Upper lobe of left lung (tissue), 6 donors: Measurements from ENCODE around the gene RPS27. TPM values are rescaled to one million over a fixed set of nuclear protein-coding genes. Genes with fewer than 3 reads are reported as not detected.

Source experiments
- ATAC-seq, 2 donors: fragments of 200-7000 bp; cut with Tn5 transposase; one replicate each; pipeline ENCODE4 v1.9.1; 2022; ENCODE audit warnings: mild to moderate bottlenecking in 2 of 2, moderate library complexity in 2 of 2; ENCODE audit not compliant: low FRiP score in 2 of 2
- DNase-seq, 2 donors: peaks; one replicate each; pipeline ENCODE4 v3.0.0-alpha.2; 2019 to 2020
- H3K27ac ChIP-seq, 4 donors: fragments of 200-600 bp; sonication (generic); one replicate each; pipeline ENCODE4 v1.5.1; 2016 to 2019
- H3K27me3 ChIP-seq, 4 donors: fragments of 200-600 bp; sonication (generic); one replicate each; pipeline ENCODE4 v1.5.1; 2017 to 2019
- H3K36me3 ChIP-seq, 4 donors: fragments of 200-600 bp; sonication (generic); one replicate each; pipeline ENCODE4 v1.5.1; 2016 to 2019
- H3K4me1 ChIP-seq, 4 donors: fragments of 200-600 bp; sonication (generic); one replicate each; pipeline ENCODE4 v1.5.1; 2018 to 2019
- H3K4me3 ChIP-seq, 4 donors: fragments of 200-600 bp; sonication (generic); one replicate each; pipeline ENCODE4 v1.5.1; 2017 to 2019; ENCODE audit warnings: mild to moderate bottlenecking in 2 of 4, moderate library complexity in 1 of 4
- H3K9me3 ChIP-seq, 4 donors: fragments of 200-600 bp; sonication (generic); one replicate each; pipeline ENCODE4 v1.5.1; 2018 to 2019
- EP300 ChIP-seq, 4 donors: sonication (generic); formaldehyde crosslinking; IDR thresholded peaks; one replicate each; pipeline ENCODE4 v1.5.1; 2017; ENCODE audit warnings: antibody characterized with exemption in 4 of 4, control low read depth in 2 of 4
- POLR2A ChIP-seq, 4 donors: fragments of 450-650 bp; IDR thresholded peaks; one replicate each; pipeline ENCODE4 v1.5.1; 2016 to 2017; ENCODE audit warnings: antibody characterized with exemption in 4 of 4, mild to moderate bottlenecking in 2 of 4
- POLR2AphosphoS5 ChIP-seq, 2 donors: sonication (generic); formaldehyde crosslinking; IDR thresholded peaks; one replicate each; pipeline ENCODE4 v1.5.1; 2017; ENCODE audit warnings: antibody characterized with exemption in 2 of 2
- WGBS, 2 donors: methylation state at CpG; one replicate each; pipeline ENCODE4 v1.1.5; 2017 to 2018; 5-methylcytosine and 5-hydroxymethylcytosine counted together
- total RNA-seq, 6 donors: library from RNA; depleted of rRNA in 4 of 6; stranded (reverse); fragments of >200 nt in 4 of 6; gene quantifications; one replicate each; pipeline versions ENCODE4 v1.1.0 to v1.2.1, GENCODE V29; 2016 to 2021
- TF ChIP-seq, protein P1 (sequence below), 6 experiments: fragments of 450-650 bp in 4 of 6; fragments of 200-600 bp in 2 of 6; sonication (generic) in 2 of 6; IDR thresholded peaks; one replicate each; pipeline ENCODE4 v1.5.1; 2016 to 2019; ENCODE audit warnings: antibody characterized with exemption in 6 of 6
- donor health status: DM: no; HTN: no; CAD: no; lungs with moderate emphysema.
- donor health status: DM: no; HTN: yes; CAD: no; lungs with severe emphysema.

RPS27 gene
- total RNA-seq, 6 donors from 2014 or later: 551 to 2,666 (median 1,424) TPM

DNA sequence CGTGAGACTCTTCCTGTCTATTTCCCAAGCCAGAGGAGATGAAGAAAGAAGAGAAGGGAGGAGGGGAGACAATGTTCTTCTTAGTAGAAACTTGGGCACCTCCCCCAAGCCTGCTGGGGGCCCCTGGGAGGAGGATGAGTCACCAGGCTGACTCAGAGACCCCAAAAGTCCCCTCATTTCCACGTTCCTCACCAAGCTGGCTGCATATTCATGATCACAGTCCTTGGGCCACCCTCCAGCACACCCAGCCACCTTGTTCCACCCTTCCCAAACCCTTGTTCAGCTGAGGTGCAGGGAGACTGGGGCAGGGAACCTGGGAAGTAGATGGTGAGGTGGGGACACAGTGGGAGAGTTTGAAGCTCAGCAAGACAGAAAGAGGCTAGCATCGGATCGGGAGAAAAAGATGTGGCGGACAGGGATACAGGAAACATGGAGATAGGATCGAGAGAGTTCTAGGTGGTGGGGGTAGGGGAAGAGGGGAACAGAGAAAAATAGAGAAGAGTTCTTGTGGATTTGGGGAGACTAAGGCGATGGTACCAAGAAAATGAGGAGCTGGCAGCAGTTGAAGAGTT is 5.1 kb upstream of the RPS27 start:
- Histone ChIP-seq H3K4me1 (peaks cover 23 to 35% (median 28%) of the 10 kb centered on the region in 4 donors), H3K9me3 (no peaks in the 10 kb centered on the region), H3K4me3 (peak overlapping the region; percentile 53 to 64 (median 58)), H3K36me3 (peaks cover 0 to 24% (median 6%) of the 10 kb centered on the region in 4 donors), H3K27ac (peak overlapping the region; percentile 83 to 90 (median 89)), H3K27me3 (no peaks in the 10 kb centered on the region)
- TF ChIP-seq POLR2A (IDR thresholded peaks at IDR 0.05) (peak in 1 of 4 donors; percentile 53), POLR2AphosphoS5 (IDR thresholded peaks at IDR 0.05) (peak; percentile 63 to 64), EP300 (IDR thresholded peaks at IDR 0.05) (no peak)
- TF ChIP-seq, protein P1, sequence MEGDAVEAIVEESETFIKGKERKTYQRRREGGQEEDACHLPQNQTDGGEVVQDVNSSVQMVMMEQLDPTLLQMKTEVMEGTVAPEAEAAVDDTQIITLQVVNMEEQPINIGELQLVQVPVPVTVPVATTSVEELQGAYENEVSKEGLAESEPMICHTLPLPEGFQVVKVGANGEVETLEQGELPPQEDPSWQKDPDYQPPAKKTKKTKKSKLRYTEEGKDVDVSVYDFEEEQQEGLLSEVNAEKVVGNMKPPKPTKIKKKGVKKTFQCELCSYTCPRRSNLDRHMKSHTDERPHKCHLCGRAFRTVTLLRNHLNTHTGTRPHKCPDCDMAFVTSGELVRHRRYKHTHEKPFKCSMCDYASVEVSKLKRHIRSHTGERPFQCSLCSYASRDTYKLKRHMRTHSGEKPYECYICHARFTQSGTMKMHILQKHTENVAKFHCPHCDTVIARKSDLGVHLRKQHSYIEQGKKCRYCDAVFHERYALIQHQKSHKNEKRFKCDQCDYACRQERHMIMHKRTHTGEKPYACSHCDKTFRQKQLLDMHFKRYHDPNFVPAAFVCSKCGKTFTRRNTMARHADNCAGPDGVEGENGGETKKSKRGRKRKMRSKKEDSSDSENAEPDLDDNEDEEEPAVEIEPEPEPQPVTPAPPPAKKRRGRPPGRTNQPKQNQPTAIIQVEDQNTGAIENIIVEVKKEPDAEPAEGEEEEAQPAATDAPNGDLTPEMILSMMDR (IDR thresholded peaks at IDR 0.05): no peak
- ATAC-seq: peak in 1 of 2 donors; percentile 64
- 13 to 17% methylated on average over 7 of the region's 7 CpGs for WGBS, 2 donors
- peak in 1 of 2 donors; percentile 52 for DNase-seq

DNA sequence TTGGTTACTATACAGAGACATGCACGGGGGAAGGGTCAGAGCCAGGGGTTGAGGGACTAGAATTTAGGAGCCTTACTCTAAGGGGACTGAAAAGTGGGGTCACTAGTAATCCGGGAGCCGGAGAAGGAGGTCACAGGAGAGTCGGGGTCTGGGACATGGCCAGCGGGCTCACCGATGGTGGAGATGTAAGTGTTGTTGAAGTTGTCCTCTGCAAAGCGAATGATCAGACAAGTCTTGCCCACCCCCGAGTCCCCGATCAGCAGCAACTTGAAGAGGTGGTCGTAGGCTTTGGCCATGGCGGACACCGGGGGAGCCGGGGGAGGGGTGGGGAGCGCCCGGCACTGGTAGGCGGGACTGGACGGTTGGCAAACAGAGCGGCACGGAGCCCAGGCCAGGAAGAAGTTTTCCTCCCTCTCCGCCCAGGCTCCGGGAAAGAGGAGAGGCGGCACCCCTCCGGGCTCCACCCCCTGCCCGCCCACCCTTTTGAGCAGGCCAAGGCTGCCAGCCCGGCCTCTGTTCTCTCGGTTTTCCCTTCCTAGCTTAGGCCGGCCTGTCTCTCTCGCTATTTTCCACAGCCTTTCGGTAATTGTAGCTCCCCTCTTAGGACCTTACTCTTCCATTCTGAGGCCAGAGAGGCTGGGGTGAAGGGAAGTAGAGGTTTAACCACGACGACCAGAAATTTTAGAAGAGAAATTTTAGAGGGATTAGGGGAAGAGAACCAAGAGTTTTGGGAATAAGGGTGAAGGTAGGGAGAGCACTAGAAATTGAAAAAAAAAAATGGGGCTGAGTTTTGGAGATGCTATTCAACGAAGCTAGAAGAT is 4.4 kb upstream of the RPS27 start, which contains the start of gene RAB13:
RAB13 (minus strand) TSS at position 399 of the 821 bp plus-strand sequence; CDS start at position 296, 103 bp downstream.
- Histone ChIP-seq H3K4me1 (peaks cover 23 to 35% (median 28%) of the 10 kb centered on the region in 4 donors), H3K9me3 (no peaks in the 10 kb centered on the region), H3K4me3 (peak within 1 kb of the TSS; percentile 53 to 64 (median 58)), H3K27ac (peak within 1 kb of the TSS; percentile 83 to 90 (median 89)), H3K36me3 (peaks cover 0 to 18% (median 6%) of the 10 kb centered on the region in 4 donors), H3K27me3 (no peaks in the 10 kb centered on the region)
- 2 to 6% methylated on average over 28 to 32 of the region's 32 CpGs for WGBS, 2 donors
- DNase-seq (peak; percentile 90 to 91), ATAC-seq (peak; percentile 91 to 93)
- TF ChIP-seq EP300 (IDR thresholded peaks at IDR 0.05) (no peak), POLR2A (IDR thresholded peaks at IDR 0.05) (peak in 1 of 4 donors; percentile 60), POLR2AphosphoS5 (IDR thresholded peaks at IDR 0.05) (peak; percentile 11 to 83)

DNA sequence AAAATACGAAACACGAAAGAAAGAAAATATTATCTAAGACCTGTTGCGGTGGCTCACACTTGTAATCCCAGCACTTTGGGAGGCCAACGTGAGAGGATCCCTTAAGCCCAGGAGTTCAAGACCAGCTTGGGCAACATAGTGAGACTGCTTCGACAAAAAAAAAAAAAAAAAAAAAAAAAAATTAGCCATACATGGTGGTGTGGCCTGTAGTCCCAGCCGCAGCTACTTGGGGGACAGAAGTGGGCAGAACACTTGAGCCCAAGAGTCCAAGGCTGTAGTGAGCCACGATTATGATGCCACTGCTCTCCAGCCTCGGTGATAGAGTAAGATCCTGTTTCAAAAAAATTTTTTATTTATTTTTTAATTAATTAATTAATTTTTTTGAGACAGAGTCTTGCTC is 2.9 kb upstream of the RPS27 start:
- H3K27ac ChIP-seq: peak overlapping the region in 2 of 4 donors; percentile 89 to 90
- peaks cover 35 to 50% (median 41%) of the 10 kb centered on the region in 4 donors for H3K4me1 ChIP-seq
- 85 to 90% methylated on average over 8 of the region's 8 CpGs for WGBS, 2 donors

DNA sequence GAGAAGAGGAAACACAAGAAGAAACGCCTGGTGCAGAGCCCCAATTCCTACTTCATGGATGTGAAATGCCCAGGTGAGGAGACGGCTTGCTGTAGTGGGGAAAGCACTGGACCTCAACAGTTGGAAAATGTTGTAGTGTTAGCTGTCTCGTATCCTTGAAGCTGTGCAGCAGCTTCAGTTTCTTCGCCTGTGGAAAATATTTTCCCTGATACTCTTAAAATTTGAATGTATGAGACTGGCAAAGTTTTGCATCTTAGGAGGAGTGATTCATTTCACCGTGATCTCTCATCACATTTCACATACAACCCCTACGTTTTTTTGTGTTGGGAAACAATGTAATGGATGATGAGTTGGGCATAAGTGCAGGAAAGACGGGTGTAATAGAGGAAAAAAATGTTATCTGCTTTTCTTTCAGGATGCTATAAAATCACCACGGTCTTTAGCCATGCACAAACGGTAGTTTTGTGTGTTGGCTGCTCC is 629 bp downstream of the RPS27 start:
- ATAC-seq: no peak
- 9 to 10% methylated on average over 9 of the region's 9 CpGs for WGBS, 2 donors
- DNase-seq: no peak
- no peak for TF ChIP-seq POLR2A (IDR thresholded peaks at IDR 0.05)
- no peak for TF ChIP-seq EP300 (IDR thresholded peaks at IDR 0.05)
- no peak for TF ChIP-seq POLR2AphosphoS5 (IDR thresholded peaks at IDR 0.05)
- TF ChIP-seq, protein P1 (IDR thresholded peaks at IDR 0.05): no peak
- Histone ChIP-seq H3K4me1 (peaks cover 32 to 57% (median 38%) of the 10 kb centered on the region in 4 donors), H3K27ac (peak overlapping the region; percentile 90 to 99 (median 95)), H3K27me3 (no peaks in the 10 kb centered on the region), H3K36me3 (peaks cover 12 to 46% (median 36%) of the 10 kb centered on the region in 4 donors), H3K4me3 (peak overlapping the region; percentile 44 to 90 (median 78)), H3K9me3 (no peaks in the 10 kb centered on the region)

More for the DNA sequence above, 2.9 kb upstream of the RPS27 start:
- Histone ChIP-seq H3K27me3 (no peaks in the 10 kb centered on the region), H3K9me3 (no peaks in the 10 kb centered on the region), H3K36me3 (peaks cover 6 to 19% (median 9%) of the 10 kb centered on the region in 4 donors), H3K4me3 (no peak overlapping the region)
- ATAC-seq (no peak), DNase-seq (no peak)
- TF ChIP-seq, protein P1 (IDR thresholded peaks at IDR 0.05): no peak
- TF ChIP-seq EP300 (IDR thresholded peaks at IDR 0.05): no peak
- TF ChIP-seq POLR2A (IDR thresholded peaks at IDR 0.05): no peak
- no peak for TF ChIP-seq POLR2AphosphoS5 (IDR thresholded peaks at IDR 0.05)

DNA sequence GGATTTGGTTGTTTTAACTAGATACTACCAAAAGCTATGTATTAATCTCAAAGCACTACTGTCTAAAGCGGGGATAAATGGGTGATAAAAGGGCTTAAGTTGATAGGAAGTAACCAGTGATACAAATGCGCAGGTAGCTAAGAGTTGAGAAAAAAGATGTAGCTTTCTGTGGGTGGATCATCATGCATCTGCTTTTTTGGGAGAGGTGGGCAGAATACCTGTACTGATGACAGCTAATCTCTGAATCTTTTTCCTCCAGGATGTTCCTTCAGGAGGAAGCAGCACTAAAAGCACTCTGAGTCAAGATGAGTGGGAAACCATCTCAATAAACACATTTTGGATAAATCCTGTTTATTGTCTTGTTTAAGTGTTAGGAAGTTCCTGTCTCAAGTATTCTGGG is 1.2 kb downstream of the RPS27 start:
- no peak for DNase-seq
- no peak for ATAC-seq
- H3K4me3 ChIP-seq: peak overlapping the region in 3 of 4 donors; percentile 73 to 90 (median 84)

More for the DNA sequence above, 1.2 kb downstream of the RPS27 start:
- Histone ChIP-seq H3K27me3 (no peaks in the 10 kb centered on the region), H3K27ac (peak overlapping the region; percentile 90 to 99 (median 95)), H3K9me3 (no peaks in the 10 kb centered on the region), H3K36me3 (peaks cover 12 to 46% (median 37%) of the 10 kb centered on the region in 4 donors), H3K4me1 (peaks cover 26 to 51% (median 35%) of the 10 kb centered on the region in 4 donors)
- WGBS, 2 donors: 82 to 90% methylated on average over 2 of the region's 2 CpGs
- TF ChIP-seq, protein P1 (IDR thresholded peaks at IDR 0.05): no peak
- TF ChIP-seq POLR2A (IDR thresholded peaks at IDR 0.05) (no peak), EP300 (IDR thresholded peaks at IDR 0.05) (no peak), POLR2AphosphoS5 (IDR thresholded peaks at IDR 0.05) (no peak)
